ENCODE results near the gene ATG4B.

Gene ATG4B

DNA sequence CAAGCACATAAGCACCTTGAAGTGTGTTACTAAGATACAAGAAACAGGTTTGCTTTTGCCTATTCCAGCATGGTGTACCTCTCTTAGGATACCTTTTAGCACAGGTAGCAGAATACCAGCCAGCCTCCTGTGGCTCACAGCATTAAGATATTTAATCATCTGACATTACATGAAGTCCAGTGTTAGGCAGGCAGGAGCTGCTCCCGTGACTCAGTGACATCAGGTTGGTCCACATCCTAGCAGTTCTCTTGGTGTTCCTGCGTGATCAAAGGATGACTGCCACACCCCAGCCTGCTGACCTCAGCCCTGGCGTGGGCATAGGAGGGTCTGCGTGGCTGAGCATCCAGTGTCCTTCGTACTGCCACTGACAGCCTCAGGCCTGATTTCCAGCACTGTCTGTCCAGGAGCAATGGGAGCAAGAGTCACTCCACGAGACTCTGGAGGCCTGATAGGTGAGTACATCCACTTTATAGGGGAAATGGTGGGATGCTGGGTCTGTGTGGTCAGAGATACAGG is 52.8 kb downstream of the ATG4B start:
- DNase-seq = no peak
- Histone ChIP-seq H4K20me1 (ENCODE audit: insufficient read depth, low read length) (peaks cover 4% of the 10 kb centered on the region; the same call in 1 of the 2 replicates), H3K79me2 (ENCODE audit: insufficient read depth, low read length) (peaks cover 48% of the 10 kb centered on the region), H3K4me1 (ENCODE audit: insufficient read depth, low read length) (peaks cover 33% of the 10 kb centered on the region), H3K4me3 (ENCODE audit: low read depth in 1 of 2, low read length in 2 of 2) (no peak overlapping the region), H3K9me3 (ENCODE audit: insufficient read depth, low read length, severe bottlenecking) (no peaks in the 10 kb centered on the region), H3K4me2 (ENCODE audit: insufficient read depth, low read length) (peak overlapping the region; percentile 38; the same call in 1 of the 2 replicates), H3K36me3 (ENCODE audit: insufficient read depth, low read length) (peaks cover 57% of the 10 kb centered on the region), H3K27ac (ENCODE audit: low read length) (no peak overlapping the region), H3K9ac (ENCODE audit: low read depth, low read length) (no peak overlapping the region), H2AFZ (ENCODE audit: low read depth, low read length) (no peak overlapping the region), H3K27me3 (ENCODE audit: insufficient read depth, low read length, poor library complexity) (no peaks in the 10 kb centered on the region)
- ATAC-seq (ENCODE audit: insufficient read depth, low read depth) = no peak
- TF ChIP-seq EZH2 (IDR thresholded peaks at IDR 0.05; ENCODE audit: borderline replicate concordance, low read depth, low read length, severe bottlenecking) = no peak
- TF ChIP-seq, protein P1, sequence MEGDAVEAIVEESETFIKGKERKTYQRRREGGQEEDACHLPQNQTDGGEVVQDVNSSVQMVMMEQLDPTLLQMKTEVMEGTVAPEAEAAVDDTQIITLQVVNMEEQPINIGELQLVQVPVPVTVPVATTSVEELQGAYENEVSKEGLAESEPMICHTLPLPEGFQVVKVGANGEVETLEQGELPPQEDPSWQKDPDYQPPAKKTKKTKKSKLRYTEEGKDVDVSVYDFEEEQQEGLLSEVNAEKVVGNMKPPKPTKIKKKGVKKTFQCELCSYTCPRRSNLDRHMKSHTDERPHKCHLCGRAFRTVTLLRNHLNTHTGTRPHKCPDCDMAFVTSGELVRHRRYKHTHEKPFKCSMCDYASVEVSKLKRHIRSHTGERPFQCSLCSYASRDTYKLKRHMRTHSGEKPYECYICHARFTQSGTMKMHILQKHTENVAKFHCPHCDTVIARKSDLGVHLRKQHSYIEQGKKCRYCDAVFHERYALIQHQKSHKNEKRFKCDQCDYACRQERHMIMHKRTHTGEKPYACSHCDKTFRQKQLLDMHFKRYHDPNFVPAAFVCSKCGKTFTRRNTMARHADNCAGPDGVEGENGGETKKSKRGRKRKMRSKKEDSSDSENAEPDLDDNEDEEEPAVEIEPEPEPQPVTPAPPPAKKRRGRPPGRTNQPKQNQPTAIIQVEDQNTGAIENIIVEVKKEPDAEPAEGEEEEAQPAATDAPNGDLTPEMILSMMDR (IDR thresholded peaks at IDR 0.05; ENCODE audit: borderline replicate concordance, extremely low read depth, low read length, poor library complexity, severe bottlenecking) = no peak

GRCh38 chr2:241692448-241692847 is 55.0 kb downstream of the ATG4B start:
- Histone ChIP-seq H2AFZ (ENCODE audit: low read depth, low read length) (no peak overlapping the region), H3K36me3 (ENCODE audit: insufficient read depth, low read length) (peaks cover 51% of the 10 kb centered on the region), H3K4me1 (ENCODE audit: insufficient read depth, low read length) (peaks cover 26% of the 10 kb centered on the region), H3K27me3 (ENCODE audit: insufficient read depth, low read length, poor library complexity) (no peaks in the 10 kb centered on the region), H3K9ac (ENCODE audit: low read depth, low read length) (no peak overlapping the region), H3K79me2 (ENCODE audit: insufficient read depth, low read length) (peaks cover 29% of the 10 kb centered on the region), H3K4me2 (ENCODE audit: insufficient read depth, low read length) (no peak overlapping the region), H3K9me3 (ENCODE audit: insufficient read depth, low read length, severe bottlenecking) (no peaks in the 10 kb centered on the region), H3K4me3 (ENCODE audit: low read depth in 1 of 2, low read length in 2 of 2) (no peak overlapping the region), H3K27ac (ENCODE audit: low read length) (no peak overlapping the region), H4K20me1 (ENCODE audit: insufficient read depth, low read length) (peaks cover 4% of the 10 kb centered on the region; the same call in 1 of the 2 replicates)
- ATAC-seq (ENCODE audit: insufficient read depth, low read depth) (no peak), DNase-seq (no peak)
- TF ChIP-seq, protein P1 (IDR thresholded peaks at IDR 0.05; ENCODE audit: borderline replicate concordance, extremely low read depth, low read length, poor library complexity, severe bottlenecking) = no peak
- TF ChIP-seq EZH2 (IDR thresholded peaks at IDR 0.05; ENCODE audit: borderline replicate concordance, low read depth, low read length, severe bottlenecking) = no peak

- Histone ChIP-seq H3K79me2 (ENCODE audit: insufficient read depth, low read length) (peaks cover 11% of the 10 kb centered on the region), H3K36me3 (ENCODE audit: insufficient read depth, low read length) (peaks cover 36% of the 10 kb centered on the region), H3K4me3 (ENCODE audit: low read depth in 1 of 2, low read length in 2 of 2) (no peak overlapping the region), H4K20me1 (ENCODE audit: insufficient read depth, low read length) (no peaks in the 10 kb centered on the region; the same call in 1 of the 2 replicates), H3K4me2 (ENCODE audit: insufficient read depth, low read length) (no peak overlapping the region), H3K27ac (ENCODE audit: low read length) (no peak overlapping the region), H3K27me3 (ENCODE audit: insufficient read depth, low read length, poor library complexity) (no peaks in the 10 kb centered on the region), H3K9ac (ENCODE audit: low read depth, low read length) (no peak overlapping the region), H3K4me1 (ENCODE audit: insufficient read depth, low read length) (peaks cover 4% of the 10 kb centered on the region), H2AFZ (ENCODE audit: low read depth, low read length) (no peak overlapping the region), H3K9me3 (ENCODE audit: insufficient read depth, low read length, severe bottlenecking) (no peaks in the 10 kb centered on the region)
- no peak for TF ChIP-seq EZH2 (IDR thresholded peaks at IDR 0.05; ENCODE audit: borderline replicate concordance, low read depth, low read length, severe bottlenecking)
- TF ChIP-seq, protein P1 (IDR thresholded peaks at IDR 0.05; ENCODE audit: borderline replicate concordance, extremely low read depth, low read length, poor library complexity, severe bottlenecking) = no peak
- ATAC-seq (ENCODE audit: insufficient read depth, low read depth) (no peak), DNase-seq (no peak)
Observed at GRCh38 chr2:241695651-241696050, 58.2 kb downstream of the ATG4B start.

DNA sequence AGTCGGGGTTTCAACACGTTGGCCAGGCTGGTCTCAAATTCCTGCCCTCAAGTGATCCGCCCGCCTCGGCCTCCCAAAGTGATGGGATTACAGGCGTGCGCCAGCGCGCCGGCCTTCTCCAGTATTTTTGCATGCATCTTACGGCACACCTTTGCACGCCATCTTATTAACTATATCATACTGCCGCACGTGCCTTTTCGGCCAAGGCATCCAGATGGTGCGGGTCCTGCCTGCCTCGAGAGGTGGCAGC is 63.6 kb downstream of the ATG4B start:
- H4K20me1 ChIP-seq (ENCODE audit: insufficient read depth, low read length) = peaks cover 14% of the 10 kb centered on the region
- peaks cover 42% of the 10 kb centered on the region for H3K79me2 ChIP-seq (ENCODE audit: insufficient read depth, low read length)
- peaks cover 19% of the 10 kb centered on the region for H3K4me1 ChIP-seq (ENCODE audit: insufficient read depth, low read length)
- H3K27ac ChIP-seq (ENCODE audit: low read length) = peak overlapping the region; percentile 97
- H3K9ac ChIP-seq (ENCODE audit: low read depth, low read length) = peak overlapping the region; percentile 99
- no peak for TF ChIP-seq EZH2 (IDR thresholded peaks at IDR 0.05; ENCODE audit: borderline replicate concordance, low read depth, low read length, severe bottlenecking)
- TF ChIP-seq, protein P1 (IDR thresholded peaks at IDR 0.05; ENCODE audit: borderline replicate concordance, extremely low read depth, low read length, poor library complexity, severe bottlenecking) = peak; percentile 74
- peak overlapping the region; percentile 76 to 96 for H3K4me3 ChIP-seq (ENCODE audit: low read depth in 1 of 2, low read length in 2 of 2)
- ATAC-seq (ENCODE audit: insufficient read depth, low read depth) (no peak), DNase-seq (peak; percentile 95)
- H3K4me2 ChIP-seq (ENCODE audit: insufficient read depth, low read length) = peak overlapping the region; percentile 76
- H3K27me3 ChIP-seq (ENCODE audit: insufficient read depth, low read length, poor library complexity) = no peaks in the 10 kb centered on the region
- H3K9me3 ChIP-seq (ENCODE audit: insufficient read depth, low read length, severe bottlenecking) = peaks cover 6% of the 10 kb centered on the region
- peaks cover 22% of the 10 kb centered on the region for H3K36me3 ChIP-seq (ENCODE audit: insufficient read depth, low read length)
- peak overlapping the region; percentile 76 for H2AFZ ChIP-seq (ENCODE audit: low read depth, low read length)
